ENCODE measurements around the gene CD84.
A peak's percentile ranks its signal among the peaks of the same experiment; 100 is the strongest.
"Not testable (repeated sequence)": the region's sequence is repeated elsewhere in the genome, so short reads cannot be mapped to it uniquely, and the experiment has no call there.

The CD84 gene

DNA sequence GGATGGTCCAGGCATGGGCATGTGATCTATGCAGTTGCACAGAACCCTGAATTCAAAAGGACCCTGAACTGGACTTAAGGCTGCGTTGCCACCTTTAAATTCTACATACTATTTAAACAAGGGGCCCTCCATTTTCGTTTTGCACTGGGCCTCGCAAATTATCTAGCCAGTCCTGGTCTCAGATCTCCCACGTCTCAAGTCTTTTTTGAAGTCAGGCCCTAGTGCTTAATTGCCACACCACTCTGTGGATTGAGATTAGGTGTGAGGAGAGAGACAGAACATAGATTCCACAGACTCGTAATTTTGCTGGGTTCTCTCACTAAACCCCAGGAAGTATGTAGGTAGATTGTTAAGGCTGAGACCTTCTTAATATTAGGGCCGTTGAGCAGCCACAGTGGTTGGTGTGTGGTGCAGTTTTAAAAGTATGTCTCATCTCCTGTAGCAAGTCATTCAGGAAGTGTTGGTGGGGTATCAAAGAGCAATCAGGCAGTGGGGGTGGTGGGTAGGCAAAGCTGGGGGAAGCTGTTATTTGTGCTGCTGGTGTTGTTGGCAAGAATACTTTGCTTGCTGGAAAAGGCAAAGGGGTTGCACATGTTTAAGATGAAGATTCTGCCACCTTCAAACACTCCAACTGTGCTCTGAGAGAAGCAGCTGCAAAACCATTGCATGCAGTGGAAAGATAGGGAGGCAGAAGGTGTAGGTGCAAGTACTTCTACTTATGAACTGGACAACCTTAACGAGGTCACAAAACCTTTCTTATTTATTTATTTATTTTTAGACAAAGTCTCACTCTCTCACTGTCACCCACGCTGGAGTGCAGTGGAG lies 11.2 kb downstream of the CD84 start:
- DNase-seq, result peak; percentile 74

DNA sequence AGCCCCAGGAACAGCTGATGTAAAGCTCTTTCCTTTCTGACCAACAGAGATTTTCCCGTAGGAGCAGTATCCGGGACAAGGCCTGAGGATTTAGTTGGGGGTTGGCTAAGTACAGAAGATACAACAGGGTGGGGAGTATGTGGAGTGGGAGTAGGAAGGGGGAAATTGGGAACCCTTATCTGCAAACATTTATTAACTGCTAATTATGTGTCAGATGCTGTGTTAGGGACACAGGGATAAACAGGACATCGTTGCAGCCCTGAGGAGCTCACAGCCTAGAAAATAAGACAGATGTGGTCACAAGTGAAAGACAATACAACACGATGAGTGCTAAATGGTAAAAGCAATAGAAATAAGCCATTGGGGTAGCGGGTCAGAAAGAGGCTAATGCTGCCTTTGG lies 12.0 kb downstream of the CD84 start:
- no peak for DNase-seq

DNA sequence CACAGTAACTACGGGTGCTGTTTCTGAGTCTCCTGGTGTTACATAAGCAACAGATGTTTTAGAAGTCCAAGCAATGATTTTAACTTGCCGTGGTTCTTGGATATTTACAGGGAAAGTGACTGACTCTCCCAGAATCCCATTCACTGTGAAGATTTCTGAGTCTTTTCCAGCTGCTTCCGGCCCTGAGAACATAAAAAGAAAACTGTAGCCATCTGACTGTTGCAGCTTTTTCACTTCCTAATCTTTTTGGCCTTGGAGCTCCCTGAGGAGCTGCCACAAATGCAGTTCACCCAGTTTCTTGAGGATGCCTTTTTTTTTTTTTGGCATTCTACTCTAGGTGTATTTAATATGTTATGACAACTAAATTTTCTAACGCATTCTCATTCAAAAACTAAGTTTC lies 13.7 kb downstream of the CD84 start:
- no peak for DNase-seq

DNA sequence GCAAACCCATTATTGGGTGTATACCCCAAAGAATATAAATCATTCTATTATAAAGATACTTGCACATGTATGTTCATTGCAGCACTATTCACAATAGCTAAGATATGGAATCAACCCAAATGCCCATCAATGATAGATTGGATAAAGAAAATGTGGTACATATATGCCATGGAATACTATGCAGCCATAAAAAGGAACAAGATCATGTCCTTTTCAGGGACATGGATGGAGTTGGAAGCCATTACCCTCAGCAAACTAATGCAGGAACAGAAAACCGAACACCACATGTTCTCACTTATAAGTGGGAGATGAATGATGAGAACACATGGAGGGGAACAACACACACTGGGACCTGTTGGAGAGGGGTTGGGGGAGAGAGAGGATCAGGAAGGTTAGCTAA lies 16.1 kb downstream of the CD84 start:
- DNase-seq, result not testable (repeated sequence)

DNA sequence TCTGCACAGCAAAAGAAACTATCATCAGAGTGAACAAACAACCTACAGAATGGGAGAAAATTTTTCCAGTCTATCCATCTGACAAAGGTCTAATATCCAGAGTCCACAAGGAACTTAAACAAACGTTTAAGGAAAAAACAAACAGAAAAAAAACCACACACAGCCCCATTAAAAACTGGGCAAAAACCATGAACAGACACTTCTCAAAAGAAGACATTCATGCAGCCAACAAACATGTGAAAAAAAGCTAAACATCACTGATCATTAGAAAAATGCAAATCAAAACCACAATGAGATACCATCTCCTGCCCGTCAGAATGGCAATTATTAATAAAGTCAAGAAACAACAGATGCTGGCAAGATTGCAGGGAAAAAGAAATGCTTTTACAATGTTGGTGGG lies 16.6 kb downstream of the CD84 start:
- DNase-seq, result not testable (repeated sequence)

DNA sequence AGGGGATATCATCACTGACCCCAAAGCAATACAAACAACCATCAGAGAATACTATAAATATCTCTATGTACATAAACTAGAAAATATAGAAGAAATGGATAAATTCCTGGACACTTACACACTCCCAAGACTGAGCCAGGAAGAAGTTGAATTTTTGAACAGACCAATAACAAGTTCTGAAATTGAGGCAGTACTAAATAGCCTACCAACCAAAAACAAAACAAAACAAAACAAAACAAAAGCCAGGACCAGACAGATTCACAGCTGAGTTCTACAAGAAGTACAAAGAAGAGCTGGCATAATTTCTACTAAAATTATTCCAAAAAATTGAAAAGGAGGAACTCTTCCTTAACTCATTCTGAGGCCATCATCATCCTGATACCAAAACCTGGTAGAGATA lies 18.5 kb downstream of the CD84 start:
- no peak for DNase-seq

DNA sequence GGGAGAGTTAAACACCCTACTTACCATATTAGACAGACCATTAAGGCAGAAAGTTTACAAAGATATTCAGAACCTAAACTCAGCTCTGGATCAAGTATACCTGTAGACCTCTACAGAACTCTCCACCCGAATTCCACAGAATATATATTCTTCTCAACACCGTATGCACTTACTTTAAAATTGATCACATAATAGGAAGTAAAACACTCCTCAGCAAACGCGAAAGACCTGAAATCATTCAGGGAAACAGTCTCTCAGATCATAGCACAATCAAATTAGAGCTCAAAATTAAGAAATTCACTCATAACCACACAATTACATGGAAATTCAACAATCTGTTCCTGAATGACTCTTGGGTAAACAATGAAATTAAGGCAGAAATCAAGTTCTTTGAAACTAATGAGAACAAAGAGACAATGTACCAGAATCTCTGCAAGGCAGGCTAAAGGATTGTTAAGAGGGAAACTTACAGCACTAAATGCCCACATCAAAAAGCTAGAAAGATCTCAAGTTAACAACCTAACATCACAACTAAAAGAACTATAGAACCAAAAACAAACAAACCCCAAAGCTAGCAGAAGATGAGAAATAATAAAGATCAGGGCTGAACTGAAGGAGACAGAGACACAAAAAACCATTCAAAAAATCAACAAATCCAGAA lies 19.1 kb downstream of the CD84 start:
- no peak for DNase-seq

DNA sequence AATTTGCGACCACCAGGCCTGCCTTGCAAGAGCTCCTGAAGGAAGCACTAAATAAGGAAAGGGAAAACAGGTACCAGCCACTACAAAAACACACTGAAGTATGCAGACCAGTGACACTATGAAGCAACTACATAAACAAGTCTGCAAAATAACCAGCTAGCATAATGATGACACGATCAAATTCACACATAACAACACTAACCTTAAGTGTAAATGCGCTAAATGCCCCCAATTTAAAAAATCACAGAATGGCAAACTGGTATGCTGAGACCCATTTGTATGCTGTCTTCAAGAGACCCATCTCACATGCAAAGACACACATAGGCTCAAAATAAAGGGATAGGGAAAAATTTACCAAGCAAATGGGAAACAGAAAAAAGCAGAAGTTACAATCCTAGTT lies 19.9 kb downstream of the CD84 start:
- not testable (repeated sequence) for DNase-seq

DNA sequence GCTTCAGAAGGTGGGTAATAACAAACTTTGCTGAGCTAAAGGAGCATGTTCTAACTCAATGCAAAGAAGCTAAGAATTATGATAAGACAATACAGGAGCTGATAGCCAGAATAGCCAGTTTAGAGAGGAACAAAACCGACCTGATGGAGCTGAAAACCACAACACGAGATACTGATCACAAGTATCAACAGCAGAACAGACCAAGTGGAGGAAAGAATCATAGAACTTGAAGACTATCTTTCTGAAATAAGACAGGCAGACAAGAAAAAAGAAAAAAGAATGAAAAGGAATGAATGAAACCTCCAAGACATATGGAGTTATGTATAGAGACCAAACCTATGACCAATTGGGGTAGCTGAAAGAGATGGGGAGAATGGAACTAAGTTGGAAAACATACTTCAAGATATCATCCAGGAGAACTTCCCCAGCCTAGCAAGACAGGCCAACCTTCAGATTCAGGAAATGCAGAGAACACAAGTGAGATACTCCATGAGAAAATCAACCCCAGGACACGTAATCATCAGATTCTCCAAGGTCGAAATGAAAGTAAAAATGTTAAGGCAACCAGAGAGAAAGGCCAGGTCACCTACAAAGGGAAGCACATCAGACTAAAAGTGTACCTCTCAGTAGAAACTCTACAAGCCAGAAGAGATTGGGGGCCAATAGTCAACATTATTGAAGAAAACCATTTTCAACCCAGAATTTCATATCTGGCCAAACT lies 20.5 kb downstream of the CD84 start:
- no peak for DNase-seq

DNA sequence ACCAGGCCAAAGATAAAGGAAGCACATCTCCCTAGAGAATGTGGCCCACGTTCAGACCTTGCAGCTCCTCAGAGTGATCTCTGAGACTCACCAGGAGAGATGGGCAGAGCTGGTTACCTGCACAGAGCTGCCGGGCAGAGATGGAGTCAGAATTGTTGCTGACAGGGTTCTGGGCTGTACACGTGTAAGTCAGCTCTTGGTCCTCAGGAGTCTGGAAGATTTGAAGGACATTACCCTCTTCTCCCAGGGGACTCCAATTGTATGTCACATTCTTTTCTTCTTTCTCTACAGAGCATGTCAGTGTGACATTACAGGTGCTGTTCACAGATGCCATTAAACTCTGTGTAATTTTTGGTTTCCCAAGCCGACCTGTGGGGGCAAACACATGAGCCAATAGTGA lies 25.5 kb downstream of the CD84 start:
- no peak for DNase-seq

DNA sequence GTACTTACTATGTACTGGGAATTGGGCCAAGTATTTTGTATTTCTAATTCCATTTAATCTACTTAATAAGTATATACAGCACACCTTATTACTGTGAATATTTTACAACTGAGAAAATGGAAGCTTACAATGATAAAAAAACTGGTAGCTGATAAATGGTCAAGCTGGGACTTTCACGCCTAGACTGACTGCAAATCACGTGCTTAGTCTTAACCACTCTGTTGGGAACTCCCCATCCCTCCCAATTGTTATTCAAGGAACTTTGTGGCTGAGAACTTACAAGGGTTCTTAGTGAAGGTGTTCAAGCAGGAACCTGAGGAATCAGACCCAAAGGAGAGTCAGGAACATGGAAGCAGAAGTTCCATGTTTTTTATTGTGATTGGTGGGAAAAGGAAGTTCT lies 26.9 kb downstream of the CD84 start:
- no peak for DNase-seq

DNA sequence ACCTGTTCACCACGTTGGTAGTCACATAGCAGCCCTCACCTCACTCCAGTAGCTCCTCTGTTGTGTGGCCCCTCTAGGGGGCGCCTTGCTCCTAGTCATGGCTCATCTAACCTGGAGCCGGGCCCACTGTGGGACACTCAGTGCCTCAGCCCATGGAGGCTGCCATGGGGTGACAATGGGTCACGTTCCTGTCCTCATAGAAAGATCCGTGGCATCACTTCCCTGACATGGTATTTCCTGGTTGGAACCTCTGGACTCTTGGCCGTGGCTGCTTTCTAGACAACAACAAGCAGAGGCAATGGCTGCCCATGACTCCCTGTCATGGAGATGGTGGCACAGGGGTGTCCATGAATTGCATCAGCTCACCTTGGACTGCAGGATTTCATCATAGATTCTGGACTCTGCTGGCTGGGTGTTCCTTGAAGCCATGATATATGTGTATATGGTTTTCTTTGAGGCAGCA lies 28.7 kb downstream of the CD84 start:
- peak; percentile 61 for DNase-seq

DNA sequence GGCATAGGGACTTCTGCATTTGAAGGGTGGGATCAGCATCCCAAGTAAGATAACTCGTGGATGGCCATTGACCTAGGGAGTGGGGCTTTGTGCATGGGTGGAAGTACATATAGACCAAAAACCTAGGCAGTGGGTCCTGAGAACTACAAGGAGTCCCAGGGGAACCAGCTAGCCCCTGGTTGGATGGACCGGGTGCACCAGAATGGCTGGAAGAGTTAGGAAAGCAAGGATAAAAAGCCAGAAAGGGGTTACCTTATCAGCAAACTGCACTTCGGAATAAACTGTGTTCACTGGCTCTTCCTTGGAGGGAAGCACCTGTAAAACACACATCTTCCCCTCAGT lies 29.7 kb downstream of the CD84 start:
- no peak for DNase-seq

DNA sequence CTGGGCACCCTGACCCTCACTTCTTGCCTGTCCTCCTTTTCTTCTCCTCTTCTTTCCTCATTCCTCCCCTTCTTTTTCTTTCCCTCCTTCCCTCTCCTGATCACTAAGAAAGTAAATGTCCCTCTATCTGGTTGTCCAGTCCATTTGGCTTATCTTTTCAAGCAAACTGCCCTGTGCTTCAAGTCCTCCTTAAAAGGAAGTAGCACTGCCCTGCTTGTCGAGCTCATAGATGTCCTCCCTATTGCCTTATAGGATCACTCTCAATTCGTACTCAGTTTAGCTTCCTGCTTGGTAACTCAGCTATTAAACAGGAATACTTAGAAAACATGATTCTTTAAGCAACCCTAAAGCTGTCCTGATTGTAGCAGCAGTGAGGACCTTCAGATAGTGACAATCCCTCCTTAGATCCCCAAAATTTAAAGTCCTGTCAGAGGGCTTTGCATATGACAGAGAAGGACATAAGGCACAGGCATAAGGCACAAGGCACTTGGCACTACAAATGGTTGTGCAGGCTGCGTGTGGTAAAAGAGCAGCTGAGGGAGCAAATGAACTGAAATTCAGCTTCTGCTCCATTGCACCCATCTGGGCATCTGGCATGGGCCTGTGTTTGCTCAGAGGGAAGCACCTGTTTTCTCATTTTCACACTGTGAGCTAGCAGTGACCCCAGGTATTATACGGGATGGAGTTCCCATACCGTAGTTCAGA lies 30.2 kb downstream of the CD84 start:
- no peak for DNase-seq

DNA sequence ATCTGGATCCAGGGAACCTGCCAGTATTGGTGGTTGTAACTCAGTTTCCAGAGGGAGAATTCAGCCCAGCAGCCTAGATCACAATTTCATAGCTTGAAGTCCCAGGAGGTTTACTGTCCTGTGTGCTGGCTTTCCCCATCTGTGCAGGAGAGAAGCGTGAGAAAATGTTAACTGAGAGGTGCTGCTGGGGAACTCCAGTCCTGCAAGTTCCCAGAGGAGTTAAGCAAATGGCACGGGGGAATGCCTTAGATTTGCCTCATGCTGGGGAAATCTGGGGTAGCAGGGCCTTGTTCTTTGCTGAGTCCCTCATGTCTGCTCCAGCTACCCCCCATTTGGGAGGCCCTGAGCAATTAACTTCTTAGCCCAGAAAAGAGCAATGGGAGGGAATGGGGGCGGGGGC lies 31.1 kb downstream of the CD84 start:
- no peak for DNase-seq

DNA sequence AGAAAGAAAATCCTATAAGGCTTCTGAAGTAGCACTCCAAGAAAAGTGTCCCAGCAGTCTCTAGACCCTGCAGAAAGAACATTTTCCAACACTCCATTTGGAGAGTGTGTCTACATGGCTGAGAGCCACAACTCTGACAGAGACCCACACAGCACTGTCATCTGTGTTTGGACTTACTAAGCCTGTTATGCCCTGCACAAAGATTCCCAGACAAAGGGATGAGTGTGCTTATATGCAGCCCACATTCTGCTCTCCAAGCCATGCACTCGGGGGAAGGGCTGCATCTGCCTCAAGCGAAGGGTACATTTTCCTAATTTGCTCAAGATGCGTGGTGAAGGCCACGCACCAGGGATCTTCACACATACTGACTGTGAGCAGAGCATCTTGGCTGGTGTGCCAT lies 31.9 kb downstream of the CD84 start:
- DNase-seq, result no peak

DNA sequence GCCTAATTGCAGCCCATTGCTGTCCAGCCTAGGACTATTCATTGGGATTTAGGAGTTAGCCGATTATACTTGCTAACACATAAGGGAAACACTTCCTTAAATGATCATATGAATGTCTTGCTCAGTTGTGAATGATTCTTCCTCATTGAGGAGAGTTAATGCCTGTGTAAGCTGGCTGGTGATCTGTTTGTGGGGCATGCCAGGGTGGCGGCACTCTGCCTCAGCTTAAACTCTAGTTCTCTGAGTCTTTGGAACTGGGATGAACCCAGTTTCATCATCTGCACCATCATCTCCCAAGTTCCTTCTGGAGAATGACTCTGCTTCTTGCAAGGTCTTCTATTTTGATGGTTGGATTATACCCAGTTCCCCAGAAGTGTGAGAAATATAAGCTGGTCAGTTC lies 32.4 kb downstream of the CD84 start:
- DNase-seq, result no peak

DNA sequence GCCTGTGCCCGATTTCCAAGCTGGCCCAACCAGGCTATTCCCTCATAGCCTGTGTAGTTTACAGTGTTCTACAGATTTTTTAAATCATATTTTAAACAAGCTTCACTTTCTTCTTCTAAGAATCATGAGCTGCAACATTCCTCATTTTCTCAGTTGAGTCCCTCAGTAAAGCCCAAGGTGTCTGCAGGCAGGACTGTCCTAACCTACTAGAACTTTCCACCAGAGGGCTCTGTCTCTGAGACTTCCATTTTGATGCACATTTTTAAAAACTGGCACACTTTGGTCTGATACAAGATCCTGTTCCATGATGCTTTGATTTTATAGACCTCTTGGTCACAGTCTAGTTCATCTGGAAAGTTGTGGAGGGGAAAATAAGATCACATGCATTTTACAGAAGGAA lies 34.6 kb downstream of the CD84 start:
- no peak for DNase-seq

DNA sequence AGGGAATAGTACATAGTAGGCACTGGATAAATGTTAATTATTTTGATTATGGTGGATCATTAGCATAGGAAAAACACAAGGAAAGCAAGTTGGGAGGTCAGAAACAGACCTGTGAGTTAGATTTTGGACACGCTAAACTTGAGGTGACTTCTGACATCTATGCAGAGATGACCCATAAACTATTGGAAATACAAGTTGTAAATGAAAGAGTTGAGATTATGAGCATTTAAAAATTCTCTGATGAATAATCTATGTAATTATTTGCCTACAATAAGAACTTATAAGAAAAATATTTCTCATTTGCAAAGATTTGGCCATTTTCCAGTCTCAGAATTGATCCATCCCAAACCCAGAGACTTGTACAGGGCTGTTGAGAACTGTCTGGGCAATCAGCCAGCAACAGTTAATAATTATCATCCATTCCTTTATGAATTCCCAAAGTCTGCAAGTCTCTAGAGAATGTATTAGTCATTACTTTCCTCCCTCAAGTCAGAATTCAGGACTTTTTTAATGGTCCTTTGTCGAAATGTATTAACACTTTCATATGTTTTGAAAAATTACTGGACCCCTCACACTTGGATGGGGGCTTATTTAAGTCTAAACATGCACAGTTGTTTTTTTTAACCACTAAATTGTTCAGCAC lies 36.9 kb downstream of the CD84 start:
- DNase-seq, result no peak

DNA sequence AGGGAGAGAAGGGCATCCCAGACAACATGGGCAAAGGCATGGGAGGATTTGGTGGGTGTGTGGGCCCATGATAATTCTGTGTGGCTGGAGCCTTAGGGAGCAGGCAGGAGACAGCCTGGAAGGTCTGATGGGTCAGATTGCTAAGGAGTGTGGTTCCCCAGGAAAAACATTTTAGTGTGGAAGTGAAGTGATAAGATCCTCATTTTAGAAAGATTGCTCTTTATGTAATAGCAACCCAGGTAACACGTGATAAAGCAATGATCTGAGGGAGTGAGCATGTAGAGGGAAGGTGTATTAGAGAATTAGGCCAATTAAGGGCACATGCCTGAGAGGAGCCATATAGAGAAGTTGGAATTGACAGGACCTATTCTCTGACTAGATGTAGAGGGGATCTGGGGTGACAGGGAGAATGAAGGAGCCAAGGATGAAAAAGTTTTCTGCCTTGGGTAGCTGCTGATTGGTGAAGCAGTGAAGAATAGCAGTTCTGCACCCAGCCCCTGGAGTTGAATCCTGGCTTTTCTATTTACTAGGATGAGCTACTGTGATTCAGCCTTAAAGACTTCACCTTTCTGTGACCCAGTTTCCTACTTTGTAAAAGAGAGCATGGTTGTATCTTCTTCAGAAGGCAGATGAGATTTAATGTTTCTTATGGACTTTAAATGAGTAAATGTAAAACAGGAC lies 37.5 kb downstream of the CD84 start:
- DNase-seq, result no peak

DNA sequence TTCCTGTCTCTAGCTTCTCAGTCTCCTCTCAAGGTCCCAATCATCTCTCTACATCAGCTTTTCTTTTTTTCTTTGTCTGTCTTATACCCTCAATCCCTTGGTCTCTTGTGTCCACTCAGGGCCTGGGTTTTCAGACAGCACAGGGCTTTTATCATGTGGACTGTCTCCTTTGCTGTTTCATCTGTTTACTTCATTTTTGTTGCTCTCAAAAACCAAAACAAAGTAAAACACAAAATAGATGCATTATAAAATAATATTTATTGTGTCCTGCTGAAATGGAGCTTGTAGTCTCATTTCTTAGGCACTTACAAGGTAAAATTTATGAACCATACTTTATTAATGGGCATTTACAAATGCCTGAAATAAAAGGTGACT lies 38.5 kb downstream of the CD84 start:
- no peak for DNase-seq
